ACC112 (cell line): ENCODE results near the gene ADORA2B.

Experiments used
- H2AFZ ChIP-seq: fragments of 200-600 bp; sonication (generic); one replicate; pipeline ENCODE4 v1.6.0; 2017; ENCODE audit warnings: antibody characterized with exemption, low read length; ENCODE audit not compliant: unreplicated experiment
- H3K27ac ChIP-seq: fragments of 200-600 bp; sonication (generic); 2 replicates; pipeline ENCODE4 v1.5.1; 2014; ENCODE audit warnings: low read depth, mild to moderate bottlenecking, antibody characterized with exemption, low read length, moderate library complexity
- H3K27me3 ChIP-seq: fragments of 200-600 bp; sonication (generic); 2 replicates; pipeline ENCODE4 v1.6.1; 2014; ENCODE audit warnings: mild to moderate bottlenecking, antibody characterized with exemption, low read length, moderate library complexity, mixed read lengths; ENCODE audit not compliant: insufficient read depth
- H3K36me3 ChIP-seq: fragments of 200-600 bp; sonication (generic); 2 replicates; pipeline ENCODE4 v1.6.1; 2016; ENCODE audit warnings: mild to moderate bottlenecking, antibody characterized with exemption, low read length, moderate library complexity, mixed read lengths; ENCODE audit not compliant: insufficient read depth
- H3K4me1 ChIP-seq: fragments of 200-600 bp; sonication (generic); one replicate; pipeline ENCODE4 v1.6.1; 2016; ENCODE audit warnings: low read length, mixed read lengths; ENCODE audit not compliant: insufficient read depth, unreplicated experiment, control insufficient read depth
- H3K4me3 ChIP-seq: fragments of 200-600 bp; sonication (generic); 2 replicates; pipeline ENCODE4 v1.5.1; 2014; ENCODE audit warnings: mild to moderate bottlenecking, low read depth, low read length
- H3K79me2 ChIP-seq: fragments of 200-600 bp; sonication (generic); one replicate; pipeline ENCODE4 v1.6.0; 2016; ENCODE audit warnings: low read length; ENCODE audit not compliant: control insufficient read depth, unreplicated experiment, insufficient read depth

The ADORA2B gene

GRCh38 chr17:15981646-15982580 lies 37.0 kb downstream of the ADORA2B start:
- H3K36me3 ChIP-seq = 0 out of 2 replicates have a peak, but pooled peaks cover 5% of the 10 kb centered on the region
- no peaks in the 10 kb centered on the region for H3K79me2 ChIP-seq
- H3K4me3 ChIP-seq = no peak overlapping the region
- no peak overlapping the region for H2AFZ ChIP-seq
- no peaks in the 10 kb centered on the region for H3K27me3 ChIP-seq
- H3K27ac ChIP-seq = peak overlapping the region; percentile 78
- H3K4me1 ChIP-seq = peaks cover 24% of the 10 kb centered on the region

GRCh38 chr17:15996322-15996721 lies 51.4 kb downstream of the ADORA2B start:
- Histone ChIP-seq H3K4me1 (peaks cover 11% of the 10 kb centered on the region), H3K36me3 (peaks cover 2% of the 10 kb centered on the region), H3K27me3 (no peaks in the 10 kb centered on the region), H3K4me3 (no peak overlapping the region), H3K27ac (no peak overlapping the region), H3K79me2 (peaks cover 21% of the 10 kb centered on the region), H2AFZ (no peak overlapping the region)

- peaks cover 36% of the 10 kb centered on the region for H3K79me2 ChIP-seq
- peaks cover 20% of the 10 kb centered on the region for H3K36me3 ChIP-seq
- peaks cover 14% of the 10 kb centered on the region for H3K4me1 ChIP-seq
- H3K27ac ChIP-seq = peak overlapping the region; percentile 23
- no peaks in the 10 kb centered on the region for H3K27me3 ChIP-seq
- peak overlapping the region; percentile 98 for H3K4me3 ChIP-seq
- no peak overlapping the region for H2AFZ ChIP-seq
Measured at GRCh38 chr17:15998031-15998562, 53.2 kb downstream of the ADORA2B start.

GRCh38 chr17:15999141-15999973 lies 54.4 kb downstream of the ADORA2B start, which contains the start of the genes TTC19 and ZSWIM7:
Gene TTC19, plus strand, starts transcription at chr17:15999824. Its CDS starts 25 bp downstream, at chr17:15999849.
Gene ZSWIM7, minus strand, starts transcription at chr17:15999704. Its CDS starts 110 bp downstream, at chr17:15999594.
- Histone ChIP-seq H2AFZ (peak within 1 kb of the TSS; percentile 68), H3K79me2 (peaks cover 37% of the 10 kb centered on the region), H3K36me3 (peaks cover 30% of the 10 kb centered on the region), H3K4me1 (peaks cover 14% of the 10 kb centered on the region), H3K27ac (peak within 1 kb of the TSS; percentile 91), H3K27me3 (no peaks in the 10 kb centered on the region), H3K4me3 (peak within 1 kb of the TSS; percentile 98)

- H3K4me3 ChIP-seq = peak overlapping the region; percentile 98
- H3K27ac ChIP-seq = peak overlapping the region; percentile 91
- peaks cover 34% of the 10 kb centered on the region for H3K79me2 ChIP-seq
- peaks cover 14% of the 10 kb centered on the region for H3K4me1 ChIP-seq
- H2AFZ ChIP-seq = peak overlapping the region; percentile 61
- no peaks in the 10 kb centered on the region for H3K27me3 ChIP-seq
- H3K36me3 ChIP-seq = peaks cover 38% of the 10 kb centered on the region
Measured at GRCh38 chr17:15999974-16000827, 55.3 kb downstream of the ADORA2B start.

- H3K27me3 ChIP-seq = no peaks in the 10 kb centered on the region
- peaks cover 34% of the 10 kb centered on the region for H3K79me2 ChIP-seq
- peaks cover 43% of the 10 kb centered on the region for H3K36me3 ChIP-seq
- H3K4me1 ChIP-seq = peaks cover 14% of the 10 kb centered on the region
- no peak overlapping the region for H2AFZ ChIP-seq
- no peak overlapping the region for H3K27ac ChIP-seq
- peak overlapping the region; percentile 98 for H3K4me3 ChIP-seq
Measured at GRCh38 chr17:16001226-16001897, 56.4 kb downstream of the ADORA2B start.

- peaks cover 47% of the 10 kb centered on the region for H3K36me3 ChIP-seq
- peaks cover 34% of the 10 kb centered on the region for H3K79me2 ChIP-seq
- no peak overlapping the region for H3K27ac ChIP-seq
- no peaks in the 10 kb centered on the region for H3K27me3 ChIP-seq
- peaks cover 14% of the 10 kb centered on the region for H3K4me1 ChIP-seq
- H2AFZ ChIP-seq = no peak overlapping the region
- no peak overlapping the region for H3K4me3 ChIP-seq
Measured at GRCh38 chr17:16002708-16003260, 57.9 kb downstream of the ADORA2B start.

GRCh38 chr17:16003841-16004240 lies 58.9 kb downstream of the ADORA2B start:
- H3K27ac ChIP-seq = no peak overlapping the region
- no peaks in the 10 kb centered on the region for H3K27me3 ChIP-seq
- peaks cover 9% of the 10 kb centered on the region for H3K4me1 ChIP-seq
- H2AFZ ChIP-seq = no peak overlapping the region
- peaks cover 57% of the 10 kb centered on the region for H3K36me3 ChIP-seq
- H3K79me2 ChIP-seq = peaks cover 35% of the 10 kb centered on the region
- H3K4me3 ChIP-seq = no peak overlapping the region

- Histone ChIP-seq H3K79me2 (peaks cover 28% of the 10 kb centered on the region), H3K27ac (no peak overlapping the region), H3K4me1 (peaks cover 9% of the 10 kb centered on the region), H3K36me3 (peaks cover 64% of the 10 kb centered on the region), H3K27me3 (no peaks in the 10 kb centered on the region), H2AFZ (no peak overlapping the region), H3K4me3 (no peak overlapping the region)
Measured at GRCh38 chr17:16005636-16006035, 60.7 kb downstream of the ADORA2B start.
